ENCODE data around the gene ATP13A2.

DNA sequence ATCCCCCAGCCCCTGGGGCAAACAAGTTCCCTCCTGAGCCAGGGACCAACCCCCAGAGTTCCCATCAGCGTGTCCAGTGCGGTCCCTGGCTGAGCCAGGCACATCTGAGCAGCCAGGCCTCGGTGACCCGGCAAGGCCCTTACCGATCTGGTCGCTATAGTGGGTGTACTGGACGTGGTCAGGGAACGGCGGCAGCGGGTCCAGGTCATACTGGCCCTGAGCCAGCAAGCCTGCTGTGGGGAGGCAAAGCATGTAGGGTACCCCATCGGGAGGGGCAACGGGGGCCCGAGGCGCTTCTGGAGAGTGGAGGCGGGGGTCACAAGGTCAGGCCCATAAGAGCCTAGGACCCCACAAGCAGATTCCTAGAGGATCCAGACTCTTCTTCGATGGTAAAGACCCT is 34.8 kb downstream of the ATP13A2 start:
- TF ChIP-seq, protein P1, sequence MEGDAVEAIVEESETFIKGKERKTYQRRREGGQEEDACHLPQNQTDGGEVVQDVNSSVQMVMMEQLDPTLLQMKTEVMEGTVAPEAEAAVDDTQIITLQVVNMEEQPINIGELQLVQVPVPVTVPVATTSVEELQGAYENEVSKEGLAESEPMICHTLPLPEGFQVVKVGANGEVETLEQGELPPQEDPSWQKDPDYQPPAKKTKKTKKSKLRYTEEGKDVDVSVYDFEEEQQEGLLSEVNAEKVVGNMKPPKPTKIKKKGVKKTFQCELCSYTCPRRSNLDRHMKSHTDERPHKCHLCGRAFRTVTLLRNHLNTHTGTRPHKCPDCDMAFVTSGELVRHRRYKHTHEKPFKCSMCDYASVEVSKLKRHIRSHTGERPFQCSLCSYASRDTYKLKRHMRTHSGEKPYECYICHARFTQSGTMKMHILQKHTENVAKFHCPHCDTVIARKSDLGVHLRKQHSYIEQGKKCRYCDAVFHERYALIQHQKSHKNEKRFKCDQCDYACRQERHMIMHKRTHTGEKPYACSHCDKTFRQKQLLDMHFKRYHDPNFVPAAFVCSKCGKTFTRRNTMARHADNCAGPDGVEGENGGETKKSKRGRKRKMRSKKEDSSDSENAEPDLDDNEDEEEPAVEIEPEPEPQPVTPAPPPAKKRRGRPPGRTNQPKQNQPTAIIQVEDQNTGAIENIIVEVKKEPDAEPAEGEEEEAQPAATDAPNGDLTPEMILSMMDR (conservative IDR thresholded peaks at IDR 0.05; ENCODE audit: low read length): no peak
- TF ChIP-seq EZH2phosphoT487 (IDR thresholded peaks at IDR 0.05; ENCODE audit: borderline replicate concordance, low read depth, low read length): no peak
